Liver (tissue), 9 donors: ENCODE measurements around the gene CDH23. TPM values are rescaled to one million over a fixed set of nuclear protein-coding genes. Genes with fewer than 3 reads are reported as not detected.

ENCODE experiments used
- DNase-seq: peaks from one replicate; pipeline ENCODE4 v3.0.0-alpha.2; 2017; ENCODE audit warnings: low spot score
- H3K27ac ChIP-seq, 2 donors: one replicate each; pipeline ENCODE4 v1.7.0; 2013; ENCODE audit warnings: inconsistent platforms in 2 of 2, low read length in 2 of 2, control low read depth in 1 of 2, low read depth in 1 of 2, mild to moderate bottlenecking in 1 of 2
- H3K27me3 ChIP-seq, 4 donors: one replicate each; pipeline versions ENCODE4 v1.6.1 to v1.7.0; 2013; ENCODE audit warnings: low read length in 3 of 4, inconsistent platforms in 1 of 4, mild to moderate bottlenecking in 1 of 4, moderate library complexity in 1 of 4; ENCODE audit not compliant: control insufficient read depth in 4 of 4, insufficient read depth in 4 of 4
- H3K36me3 ChIP-seq, 4 donors: one replicate each; pipeline versions ENCODE4 v1.6.1 to v1.7.0; 2013; ENCODE audit warnings: low read length in 3 of 4, mild to moderate bottlenecking in 3 of 4, low read depth in 1 of 4, moderate library complexity in 1 of 4; ENCODE audit not compliant: control insufficient read depth in 4 of 4, insufficient read depth in 3 of 4
- H3K4me1 ChIP-seq, 4 donors: one replicate each; pipeline versions ENCODE4 v1.6.1 to v1.7.0; 2013; ENCODE audit warnings: low read length in 3 of 4, mild to moderate bottlenecking in 3 of 4, moderate library complexity in 1 of 4; ENCODE audit not compliant: control insufficient read depth in 4 of 4, insufficient read depth in 4 of 4
- H3K4me3 ChIP-seq, 3 donors: one replicate each; pipeline versions ENCODE4 v1.6.1 to v1.7.0; 2013; ENCODE audit warnings: low read length in 3 of 3, control low read depth in 1 of 3, low read depth in 1 of 3, mild to moderate bottlenecking in 1 of 3
- H3K9ac ChIP-seq, 2 donors: one replicate each; pipeline ENCODE4 v1.7.0; 2013; ENCODE audit warnings: low read length in 2 of 2, mild to moderate bottlenecking in 2 of 2, moderate library complexity in 2 of 2, control low read depth in 1 of 2, low read depth in 1 of 2
- H3K9me3 ChIP-seq, 4 donors: one replicate each; pipeline versions ENCODE4 v1.6.1 to v1.7.0; 2013; ENCODE audit warnings: low read length in 3 of 4; ENCODE audit not compliant: control insufficient read depth in 4 of 4
- FOXA1 ChIP-seq: IDR thresholded peaks from 2 replicates; pipeline ENCODE4 v1.6.1; 2016; ENCODE audit warnings: antibody characterized with exemption
- GABPA ChIP-seq, 2 donors: IDR thresholded peaks in 1 of 2; conservative IDR thresholded peaks in 1 of 2; 2 replicates each; pipeline ENCODE4 v1.6.1; 2016; ENCODE audit warnings: antibody characterized with exemption in 2 of 2, mild to moderate bottlenecking in 1 of 2, moderate library complexity in 1 of 2
- HNF4A ChIP-seq, 2 donors: conservative IDR thresholded peaks; 2 replicates each; pipeline ENCODE4 v1.6.1; 2016; ENCODE audit warnings: antibody characterized with exemption in 2 of 2, mild to moderate bottlenecking in 2 of 2
- HNF4G ChIP-seq: IDR thresholded peaks from 2 replicates; pipeline ENCODE4 v1.6.1; 2016; ENCODE audit warnings: antibody characterized with exemption
- JUND ChIP-seq, 2 donors: IDR thresholded peaks; 2 replicates each; pipeline ENCODE4 v1.6.1; 2016; ENCODE audit warnings: antibody characterized with exemption in 2 of 2
- NR2F2 ChIP-seq: IDR thresholded peaks from 2 replicates; pipeline ENCODE4 v1.6.1; 2016; ENCODE audit warnings: antibody characterized with exemption
- RAD21 ChIP-seq, 2 donors: IDR thresholded peaks; 2 replicates each; pipeline ENCODE4 v1.6.1; 2016; ENCODE audit warnings: antibody characterized with exemption in 2 of 2, mild to moderate bottlenecking in 2 of 2
- SP1 ChIP-seq: IDR thresholded peaks from 2 replicates; pipeline ENCODE4 v1.6.1; 2018; ENCODE audit warnings: antibody characterized with exemption, mild to moderate bottlenecking
- TAF1 ChIP-seq: conservative IDR thresholded peaks from 2 replicates; pipeline ENCODE4 v1.6.1; 2016; ENCODE audit warnings: antibody characterized with exemption, mild to moderate bottlenecking
- YY1 ChIP-seq: IDR thresholded peaks from 2 replicates; pipeline ENCODE4 v1.6.1; 2016; ENCODE audit warnings: antibody characterized with exemption, mild to moderate bottlenecking
- ZBTB33 ChIP-seq: IDR thresholded peaks from 2 replicates; pipeline ENCODE4 v1.6.1; 2016; ENCODE audit warnings: antibody characterized with exemption
- WGBS: extraction: QIAGEN DNeasy Blood & Tissue Kit; methylation state at CpG from one replicate; pipeline ENCODE4 v1.1.7; 2013; 5-methylcytosine and 5-hydroxymethylcytosine counted together
- polyA plus RNA-seq, 2 donors: library from polyadenylated mRNA; stranded (reverse) in 1 of 2; unstranded in 1 of 2; fragments of 200-250 nt in 1 of 2; fragments of >200 nt in 1 of 2; fragmentation: Nextera tagmentation in 1 of 2; extraction: Ambion mirVana in 1 of 2; gene quantifications; one replicate each; pipeline versions ENCODE4 v1.2.1 to v1.2.3, GENCODE V29; 2013 to 2015
- total RNA-seq, 2 donors: library from RNA; depleted of rRNA; stranded (reverse); fragments of >200 nt; gene quantifications; one replicate each; pipeline ENCODE4 v1.2.3, GENCODE V29; 2014
- TF ChIP-seq, protein P1 (sequence below): IDR thresholded peaks from 2 replicates; pipeline ENCODE4 v1.6.1; 2016; ENCODE audit warnings: antibody characterized with exemption
- TF ChIP-seq, protein P2 (sequence below): fragments of 150-350 bp; IDR thresholded peaks from 2 replicates; pipeline ENCODE4 v1.5.1; 2017; ENCODE audit warnings: improper control_type of control experiment, low read depth, low read length; ENCODE audit not compliant: missing input control
- TF ChIP-seq, protein P3 (sequence below): IDR thresholded peaks from 2 replicates; pipeline ENCODE4 v1.6.1; 2016; ENCODE audit warnings: antibody characterized with exemption
- donor health status: healthy.
- donor health status: healthy.
- donor health status: healthy.
- donor health status: healthy.
- donor health status: healthy.

Gene CDH23
- total and polyA plus RNA-seq, 4 donors: 1.5 to 4.7 (median 3.4) TPM

DNA sequence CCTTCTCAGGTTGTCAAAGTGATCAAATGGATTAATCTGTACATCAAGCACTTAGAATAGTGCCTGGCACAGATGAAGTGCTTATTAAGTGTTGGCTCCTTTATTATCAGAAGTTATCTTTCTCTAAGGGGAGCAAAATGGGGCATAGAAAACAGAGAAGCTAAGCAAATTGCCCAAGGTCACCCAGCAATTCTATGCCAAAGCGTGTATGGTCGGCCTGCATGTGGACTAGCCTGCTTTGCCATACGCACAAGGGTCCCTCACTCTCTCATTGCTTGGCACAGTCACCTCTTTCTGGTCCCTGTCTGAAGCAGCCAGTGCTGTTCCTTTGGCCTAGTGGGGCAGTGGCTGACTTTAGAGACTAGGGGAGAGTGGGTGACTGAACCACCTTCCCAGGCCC, 45.3 kb downstream of the CDH23 start:
- H3K36me3 ChIP-seq: no peaks in the 10 kb centered on the region
- no peak overlapping the region for H3K4me3 ChIP-seq
- no peaks in the 10 kb centered on the region for H3K9me3 ChIP-seq
- DNase-seq: no peak
- H3K9ac ChIP-seq: no peak overlapping the region
- TF ChIP-seq HNF4A (conservative IDR thresholded peaks at IDR 0.05) (no peak), ZBTB33 (no peak), YY1 (no peak)
- TF ChIP-seq, protein P1, sequence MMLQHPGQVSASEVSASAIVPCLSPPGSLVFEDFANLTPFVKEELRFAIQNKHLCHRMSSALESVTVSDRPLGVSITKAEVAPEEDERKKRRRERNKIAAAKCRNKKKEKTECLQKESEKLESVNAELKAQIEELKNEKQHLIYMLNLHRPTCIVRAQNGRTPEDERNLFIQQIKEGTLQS: no peak
- H3K27me3 ChIP-seq: no peaks in the 10 kb centered on the region
- WGBS: 96% methylated on average over 3 of the region's 3 CpGs
- no peaks in the 10 kb centered on the region for H3K4me1 ChIP-seq
- H3K27ac ChIP-seq: no peak overlapping the region

DNA sequence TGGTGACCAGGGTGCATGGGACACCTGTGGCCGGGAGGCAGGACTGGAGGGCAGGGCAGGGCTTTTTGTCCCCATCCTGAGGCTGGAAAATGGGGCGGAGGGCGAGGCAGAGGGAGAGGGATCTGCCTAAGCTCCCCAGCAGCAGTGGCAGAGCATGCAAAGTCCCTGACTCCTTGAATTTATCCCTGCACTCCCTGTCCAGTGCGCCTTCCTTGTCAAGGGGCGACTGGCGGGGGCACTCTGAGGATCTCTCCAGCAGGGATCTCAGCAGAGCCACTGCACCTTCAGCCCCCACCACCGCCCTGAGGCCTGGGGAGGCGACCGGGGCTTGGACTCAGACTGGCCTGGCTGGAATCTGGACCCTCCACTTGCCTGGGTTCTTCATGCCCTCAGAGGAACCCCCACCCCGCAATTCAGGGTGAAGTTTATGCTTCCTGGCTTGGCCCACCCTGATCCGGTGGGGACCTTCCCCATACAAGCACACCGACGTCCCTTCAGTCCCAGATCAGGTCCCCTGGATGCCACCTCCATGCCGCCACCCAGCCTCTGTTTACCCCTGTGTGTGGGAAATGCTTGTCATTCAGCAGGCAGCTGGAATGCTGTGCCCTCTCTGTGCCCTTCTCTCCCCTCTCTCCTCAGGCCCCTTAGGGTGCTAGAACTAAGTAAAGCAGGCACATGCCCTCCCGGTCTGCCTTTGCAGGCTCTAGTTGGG, 46.3 kb downstream of the CDH23 start:
- no peak for DNase-seq
- WGBS: 94% methylated on average over 15 of the region's 15 CpGs
- no peaks in the 10 kb centered on the region for H3K4me1 ChIP-seq
- H3K27me3 ChIP-seq: no peaks in the 10 kb centered on the region
- H3K9me3 ChIP-seq: no peaks in the 10 kb centered on the region
- no peaks in the 10 kb centered on the region for H3K36me3 ChIP-seq
- no peak overlapping the region for H3K4me3 ChIP-seq
- TF ChIP-seq, protein P2, sequence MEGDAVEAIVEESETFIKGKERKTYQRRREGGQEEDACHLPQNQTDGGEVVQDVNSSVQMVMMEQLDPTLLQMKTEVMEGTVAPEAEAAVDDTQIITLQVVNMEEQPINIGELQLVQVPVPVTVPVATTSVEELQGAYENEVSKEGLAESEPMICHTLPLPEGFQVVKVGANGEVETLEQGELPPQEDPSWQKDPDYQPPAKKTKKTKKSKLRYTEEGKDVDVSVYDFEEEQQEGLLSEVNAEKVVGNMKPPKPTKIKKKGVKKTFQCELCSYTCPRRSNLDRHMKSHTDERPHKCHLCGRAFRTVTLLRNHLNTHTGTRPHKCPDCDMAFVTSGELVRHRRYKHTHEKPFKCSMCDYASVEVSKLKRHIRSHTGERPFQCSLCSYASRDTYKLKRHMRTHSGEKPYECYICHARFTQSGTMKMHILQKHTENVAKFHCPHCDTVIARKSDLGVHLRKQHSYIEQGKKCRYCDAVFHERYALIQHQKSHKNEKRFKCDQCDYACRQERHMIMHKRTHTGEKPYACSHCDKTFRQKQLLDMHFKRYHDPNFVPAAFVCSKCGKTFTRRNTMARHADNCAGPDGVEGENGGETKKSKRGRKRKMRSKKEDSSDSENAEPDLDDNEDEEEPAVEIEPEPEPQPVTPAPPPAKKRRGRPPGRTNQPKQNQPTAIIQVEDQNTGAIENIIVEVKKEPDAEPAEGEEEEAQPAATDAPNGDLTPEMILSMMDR: no peak
- TF ChIP-seq SP1: no peak
- H3K9ac ChIP-seq: no peak overlapping the region
- no peak overlapping the region for H3K27ac ChIP-seq

DNA sequence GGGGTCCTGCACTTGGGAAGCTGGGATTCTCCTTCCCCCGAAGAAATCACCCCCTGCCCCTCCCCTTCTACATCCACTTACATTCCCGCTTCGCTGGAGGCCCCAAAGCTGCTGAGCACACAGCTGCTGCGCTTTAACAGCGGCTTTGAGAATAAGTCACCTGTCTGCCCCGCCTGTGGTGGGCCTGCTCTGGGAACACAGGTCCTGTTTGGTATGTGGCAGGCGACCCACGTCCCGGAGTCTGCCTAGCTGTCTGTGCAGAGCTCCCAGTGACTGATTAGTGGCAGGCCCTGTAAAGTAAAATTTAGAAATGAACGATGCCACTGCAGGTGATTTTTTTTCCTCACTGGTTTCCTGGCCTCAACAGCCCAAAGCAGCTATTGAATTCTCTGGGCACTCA, 47.0 kb downstream of the CDH23 start:
- Histone ChIP-seq H3K27ac (no peak overlapping the region), H3K4me3 (no peak overlapping the region), H3K4me1 (no peaks in the 10 kb centered on the region), H3K36me3 (no peaks in the 10 kb centered on the region), H3K9ac (no peak overlapping the region), H3K9me3 (no peaks in the 10 kb centered on the region), H3K27me3 (no peaks in the 10 kb centered on the region)
- no peak for DNase-seq
- WGBS: 95% methylated on average over 10 of the region's 10 CpGs
- TF ChIP-seq GABPA (IDR thresholded peaks at IDR 0.05 in 1 of 2, conservative IDR thresholded peaks at IDR 0.05 in 1 of 2) (no peak), NR2F2 (no peak), SP1 (no peak), TAF1 (no peak), HNF4A (conservative IDR thresholded peaks at IDR 0.05) (no peak), FOXA1 (no peak), JUND (IDR thresholded peaks at IDR 0.05) (no peak), HNF4G (no peak), RAD21 (IDR thresholded peaks at IDR 0.05) (no peak)
- TF ChIP-seq, protein P3, sequence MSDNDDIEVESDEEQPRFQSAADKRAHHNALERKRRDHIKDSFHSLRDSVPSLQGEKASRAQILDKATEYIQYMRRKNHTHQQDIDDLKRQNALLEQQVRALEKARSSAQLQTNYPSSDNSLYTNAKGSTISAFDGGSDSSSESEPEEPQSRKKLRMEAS: no peak
